Measurements from ENCODE around the gene CCDC88B. TPM values are rescaled to one million over a fixed set of nuclear protein-coding genes. Genes with fewer than 3 reads are reported as not detected.

CCDC88B gene
- total RNA-seq, 1 experiment from 2014 or later: 11.2 TPM

DNA sequence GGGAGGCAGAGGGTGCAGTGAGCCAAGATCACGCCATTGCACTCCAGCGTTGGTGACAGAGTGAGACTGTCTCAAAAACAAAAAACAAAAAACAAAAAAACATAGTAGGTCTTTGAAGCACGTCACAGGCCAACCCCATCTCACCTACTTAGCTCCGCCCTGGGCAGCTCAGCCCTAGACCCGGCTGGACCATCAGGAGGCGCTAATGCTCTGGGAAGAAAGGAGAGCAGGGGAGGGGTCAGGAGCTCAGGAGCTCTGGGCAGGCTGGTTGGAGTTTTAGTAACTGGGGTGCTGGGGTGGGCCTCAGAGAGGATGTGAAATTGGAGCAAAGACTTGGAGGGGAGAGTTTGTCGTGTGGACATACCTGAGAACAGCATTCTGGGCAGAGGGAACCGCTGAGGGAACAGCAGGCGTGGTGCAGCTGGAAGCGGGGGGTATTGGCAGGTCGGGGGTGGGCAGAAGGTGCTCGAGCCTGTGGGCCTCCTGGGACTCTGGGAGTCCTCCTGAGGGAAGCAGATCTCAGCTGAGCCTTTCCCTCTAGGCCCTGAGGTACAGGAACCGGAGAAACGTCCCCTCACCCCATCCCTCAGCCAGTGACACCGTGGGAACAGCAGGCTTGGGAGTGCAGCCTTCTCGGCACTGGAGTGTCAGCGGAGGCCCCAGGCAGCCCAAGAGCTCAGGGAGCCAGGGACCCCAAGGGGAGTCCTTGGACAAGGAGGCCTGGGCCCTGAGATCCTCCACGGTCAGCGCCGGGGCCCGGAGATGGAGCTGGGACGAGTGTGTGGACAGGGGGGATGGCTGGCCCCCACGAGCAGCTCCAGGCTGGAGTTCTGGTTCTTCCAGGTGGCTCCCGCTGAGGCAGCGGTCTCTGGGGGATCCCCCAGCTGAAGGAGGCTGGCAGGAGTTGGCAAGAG is 16.8 kb downstream of the CCDC88B start:
- peaks cover 21 to 38% of the 10 kb centered on the region in 2 experiments for H3K4me1 Mint-ChIP-seq
- H3K27ac Mint-ChIP-seq: peak overlapping the region in 2 of 3 experiments; percentile 41 to 53; a peak in 4 of 7 replicates
- no peak overlapping the region for H3K14ac ChIP-seq (ENCODE audit: insufficient read depth, low read length)
- H3K4ac ChIP-seq (ENCODE audit: low read depth, low read length): no peak overlapping the region
- no peak overlapping the region for H2BK20ac ChIP-seq (ENCODE audit: low read depth, low read length, poor library complexity, severe bottlenecking)
- H4K8ac ChIP-seq (replicated peaks; ENCODE audit: insufficient read length, low read depth, low read length): no peak overlapping the region
- no peak overlapping the region for H3K9ac ChIP-seq (ENCODE audit: extremely low read depth, insufficient read length, low read length)
- H4K5ac ChIP-seq (ENCODE audit: insufficient read length, low read depth, low read length): no peak overlapping the region
- H3K27ac ChIP-seq (ENCODE audit: insufficient read length, low read depth, low read length): no peak overlapping the region
- H3K4me3 Mint-ChIP-seq: peak overlapping the region; percentile 16 to 34; a peak in 4 of 5 replicates
- H3K56ac ChIP-seq (ENCODE audit: insufficient read length, low read depth, low read length): no peak overlapping the region
- H3K23ac ChIP-seq (ENCODE audit: insufficient read length, low read depth, low read length): no peak overlapping the region
- H3K4me2 ChIP-seq (ENCODE audit: insufficient read depth, insufficient read length, low read length): no peak overlapping the region
- WGBS (ENCODE audit: extremely low coverage, insufficient read length, low lambda C conversion rate): no CpG with 5 or more reads among the region's 25 CpGs
- H3K4me1 ChIP-seq (ENCODE audit: insufficient read depth, low read length): peaks cover 2% of the 10 kb centered on the region; the same call in 1 of the 2 replicates
- no peak overlapping the region for H2AFZ ChIP-seq (ENCODE audit: low read length)
- H3K36me3 Mint-ChIP-seq (ENCODE audit: insufficient read depth in 1 of 3, low read depth in 3 of 3): peaks cover 3 to 9% (median 4%) of the 10 kb centered on the region in 3 experiments; a peak in 5 of 7 replicates
- H4K91ac ChIP-seq (ENCODE audit: insufficient read length, low read depth, low read length): no peak overlapping the region
- peak; percentile 77 for TF ChIP-seq CTCF (conservative IDR thresholded peaks at IDR 0.05)
- H2AK5ac ChIP-seq (ENCODE audit: insufficient read length, low read length): no peak overlapping the region
- H3K27me3 ChIP-seq (ENCODE audit: insufficient read depth, low read length): no peaks in the 10 kb centered on the region; the same call in 1 of the 2 replicates
- H3K79me1 ChIP-seq (ENCODE audit: insufficient read depth, low read depth, low read length, poor library complexity, severe bottlenecking): no peaks in the 10 kb centered on the region
- H2BK12ac ChIP-seq (ENCODE audit: insufficient read length, low read depth, low read length): no peak overlapping the region
- H3K9me3 ChIP-seq (ENCODE audit: control insufficient read depth, low read depth, low read length): no peaks in the 10 kb centered on the region
- H3K27me3 Mint-ChIP-seq (ENCODE audit: low read depth): no peaks in the 10 kb centered on the region
- H2BK5ac ChIP-seq (ENCODE audit: insufficient read length, low read length): no peak overlapping the region
- no peaks in the 10 kb centered on the region for H3K9me3 Mint-ChIP-seq
- H2BK120ac ChIP-seq (ENCODE audit: low read depth, low read length, poor library complexity, severe bottlenecking): no peak overlapping the region
- peaks cover 12% of the 10 kb centered on the region for H3K23me2 ChIP-seq (ENCODE audit: insufficient read length, low read depth, low read length, poor library complexity, severe bottlenecking)
- no peak overlapping the region for H2BK15ac ChIP-seq (ENCODE audit: low read depth, low read length)
- peak; percentile 89 for DNase-seq
- no peak overlapping the region for H3T11ph ChIP-seq (ENCODE audit: low read length)
- H3K79me2 ChIP-seq (ENCODE audit: insufficient read depth, low read length): no peaks in the 10 kb centered on the region
- H3K18ac ChIP-seq (ENCODE audit: insufficient read length, low read depth, low read length): no peak overlapping the region
- peaks cover 2% of the 10 kb centered on the region for H4K20me1 ChIP-seq (ENCODE audit: control insufficient read depth, insufficient read depth, insufficient read length)

Measured in H9 (cell line).